ENCODE measurements around the gene HEATR1. TPM values are rescaled to one million over a fixed set of nuclear protein-coding genes. Genes with fewer than 3 reads are reported as not detected.

The HEATR1 gene
- total RNA-seq, 1 experiment from 2014 or later = 66.5 TPM

DNA sequence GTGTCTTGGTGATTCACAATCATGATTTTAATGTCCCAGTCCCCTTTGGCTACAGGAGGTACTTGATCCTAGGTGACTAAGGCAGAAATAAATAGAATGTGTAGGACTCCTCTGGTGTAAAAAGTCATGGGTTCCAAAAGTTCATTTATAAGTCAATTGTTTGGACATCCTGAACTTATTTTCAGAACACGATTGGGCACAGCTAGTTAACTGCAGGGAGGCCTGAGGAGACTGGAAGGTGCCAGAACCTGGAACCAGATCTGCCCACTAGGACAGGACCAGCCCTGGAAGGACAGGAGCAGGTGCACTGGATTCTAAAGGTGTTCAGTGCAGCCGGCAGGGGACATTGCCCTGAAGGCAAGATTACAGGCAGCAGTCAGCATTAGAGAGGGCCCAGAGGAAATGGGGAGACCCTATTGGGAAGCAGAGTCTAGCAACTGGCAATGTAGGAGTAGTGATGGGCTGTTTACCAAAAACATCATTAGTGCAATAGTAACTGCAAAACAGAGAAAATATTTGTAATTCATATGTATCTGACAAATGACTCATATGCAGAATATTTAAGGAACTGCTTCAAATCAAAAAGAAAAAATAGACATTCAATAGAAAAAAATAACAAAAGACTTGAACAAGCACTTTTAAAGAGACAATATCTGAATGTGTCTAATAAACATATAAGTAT is 23.6 kb upstream of the HEATR1 start:
- H3K36me3 ChIP-seq (ENCODE audit: control insufficient read depth, insufficient read depth, low read length) = no peaks in the 10 kb centered on the region
- ATAC-seq (no peak), DNase-seq (ENCODE audit: low read depth, low spot score) (no peak)
- no peak overlapping the region for H3K4me3 ChIP-seq (ENCODE audit: low read depth in 2 of 2, low read length in 2 of 2)
- POLR2A ChIA-PET = no interaction called here
- no peaks in the 10 kb centered on the region for H3K27me3 ChIP-seq (ENCODE audit: control insufficient read depth, insufficient read depth, low read length)
- BruUV-seq (replicated peaks) = no TSS peak
- no peaks in the 10 kb centered on the region for H3K4me1 ChIP-seq (ENCODE audit: control insufficient read depth, insufficient read depth, low read length)
- H3K27ac ChIP-seq (ENCODE audit: low read length) = no peak overlapping the region
- CTCF ChIA-PET = no interaction called here
- TF ChIP-seq POLR2AphosphoS5 (IDR thresholded peaks at IDR 0.05; ENCODE audit: low read depth, low read length) (no peak), SIN3A (IDR thresholded peaks at IDR 0.05; ENCODE audit: borderline replicate concordance, insufficient read depth, low read depth, low read length) (no peak), TCF7L2 (IDR thresholded peaks at IDR 0.05; ENCODE audit: low read depth, low read length) (no peak)
- TF ChIP-seq, protein P1, sequence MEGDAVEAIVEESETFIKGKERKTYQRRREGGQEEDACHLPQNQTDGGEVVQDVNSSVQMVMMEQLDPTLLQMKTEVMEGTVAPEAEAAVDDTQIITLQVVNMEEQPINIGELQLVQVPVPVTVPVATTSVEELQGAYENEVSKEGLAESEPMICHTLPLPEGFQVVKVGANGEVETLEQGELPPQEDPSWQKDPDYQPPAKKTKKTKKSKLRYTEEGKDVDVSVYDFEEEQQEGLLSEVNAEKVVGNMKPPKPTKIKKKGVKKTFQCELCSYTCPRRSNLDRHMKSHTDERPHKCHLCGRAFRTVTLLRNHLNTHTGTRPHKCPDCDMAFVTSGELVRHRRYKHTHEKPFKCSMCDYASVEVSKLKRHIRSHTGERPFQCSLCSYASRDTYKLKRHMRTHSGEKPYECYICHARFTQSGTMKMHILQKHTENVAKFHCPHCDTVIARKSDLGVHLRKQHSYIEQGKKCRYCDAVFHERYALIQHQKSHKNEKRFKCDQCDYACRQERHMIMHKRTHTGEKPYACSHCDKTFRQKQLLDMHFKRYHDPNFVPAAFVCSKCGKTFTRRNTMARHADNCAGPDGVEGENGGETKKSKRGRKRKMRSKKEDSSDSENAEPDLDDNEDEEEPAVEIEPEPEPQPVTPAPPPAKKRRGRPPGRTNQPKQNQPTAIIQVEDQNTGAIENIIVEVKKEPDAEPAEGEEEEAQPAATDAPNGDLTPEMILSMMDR (IDR thresholded peaks at IDR 0.05) = no peak
- TF ChIP-seq, protein P2, sequence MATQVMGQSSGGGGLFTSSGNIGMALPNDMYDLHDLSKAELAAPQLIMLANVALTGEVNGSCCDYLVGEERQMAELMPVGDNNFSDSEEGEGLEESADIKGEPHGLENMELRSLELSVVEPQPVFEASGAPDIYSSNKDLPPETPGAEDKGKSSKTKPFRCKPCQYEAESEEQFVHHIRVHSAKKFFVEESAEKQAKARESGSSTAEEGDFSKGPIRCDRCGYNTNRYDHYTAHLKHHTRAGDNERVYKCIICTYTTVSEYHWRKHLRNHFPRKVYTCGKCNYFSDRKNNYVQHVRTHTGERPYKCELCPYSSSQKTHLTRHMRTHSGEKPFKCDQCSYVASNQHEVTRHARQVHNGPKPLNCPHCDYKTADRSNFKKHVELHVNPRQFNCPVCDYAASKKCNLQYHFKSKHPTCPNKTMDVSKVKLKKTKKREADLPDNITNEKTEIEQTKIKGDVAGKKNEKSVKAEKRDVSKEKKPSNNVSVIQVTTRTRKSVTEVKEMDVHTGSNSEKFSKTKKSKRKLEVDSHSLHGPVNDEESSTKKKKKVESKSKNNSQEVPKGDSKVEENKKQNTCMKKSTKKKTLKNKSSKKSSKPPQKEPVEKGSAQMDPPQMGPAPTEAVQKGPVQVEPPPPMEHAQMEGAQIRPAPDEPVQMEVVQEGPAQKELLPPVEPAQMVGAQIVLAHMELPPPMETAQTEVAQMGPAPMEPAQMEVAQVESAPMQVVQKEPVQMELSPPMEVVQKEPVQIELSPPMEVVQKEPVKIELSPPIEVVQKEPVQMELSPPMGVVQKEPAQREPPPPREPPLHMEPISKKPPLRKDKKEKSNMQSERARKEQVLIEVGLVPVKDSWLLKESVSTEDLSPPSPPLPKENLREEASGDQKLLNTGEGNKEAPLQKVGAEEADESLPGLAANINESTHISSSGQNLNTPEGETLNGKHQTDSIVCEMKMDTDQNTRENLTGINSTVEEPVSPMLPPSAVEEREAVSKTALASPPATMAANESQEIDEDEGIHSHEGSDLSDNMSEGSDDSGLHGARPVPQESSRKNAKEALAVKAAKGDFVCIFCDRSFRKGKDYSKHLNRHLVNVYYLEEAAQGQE (IDR thresholded peaks at IDR 0.05; ENCODE audit: insufficient read depth in 1 of 2, low read depth in 2 of 2, low read length in 1 of 2) = no peak
- H3K9me3 ChIP-seq (ENCODE audit: control insufficient read depth, insufficient read depth, low read depth, low read length) = no peaks in the 10 kb centered on the region
- in situ Hi-C loops (cut with HindIII; ENCODE audit: low pct_unique_long_range_greater_than_20kb, low sequenced_read_pairs) = no loop called here
- intact Hi-C loops (cut with micrococcal nuclease; ENCODE audit: unreplicated experiment) = no loop called here

DNA sequence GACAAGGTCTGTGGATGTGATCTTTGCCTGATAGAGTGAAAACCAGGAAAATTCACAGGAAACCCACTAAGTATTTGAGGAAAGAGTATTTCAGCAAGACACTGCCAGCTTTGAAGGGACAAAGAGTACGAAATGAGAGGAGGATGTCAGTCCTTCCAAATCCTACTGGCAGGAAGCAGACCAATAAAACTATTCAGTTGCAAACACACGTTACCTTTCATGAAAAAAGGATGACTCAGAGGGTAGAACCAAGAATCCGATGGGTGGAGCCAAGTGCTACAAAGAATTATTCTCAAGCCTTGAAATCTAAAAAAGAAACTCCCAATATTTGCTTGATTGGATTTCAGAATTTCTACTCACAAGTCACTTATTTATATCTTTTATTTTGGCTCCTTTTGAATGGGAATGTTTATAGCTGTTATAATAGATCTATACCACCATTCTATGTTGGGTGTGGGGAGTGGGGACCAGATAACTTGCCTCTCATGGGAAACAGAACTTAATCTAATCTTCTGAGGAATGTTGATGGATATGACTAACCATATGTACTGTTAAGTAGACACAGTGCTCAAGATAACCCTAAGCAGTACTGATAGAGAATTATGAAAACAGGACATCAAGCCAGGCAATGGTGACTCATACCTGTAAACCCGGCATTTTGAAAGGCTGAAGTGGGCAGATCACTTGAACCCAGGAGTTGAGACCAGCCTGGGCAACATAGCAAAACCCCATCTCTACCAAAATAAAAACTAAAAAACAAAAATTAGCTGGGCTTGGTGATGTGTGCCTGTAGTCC is 19.3 kb upstream of the HEATR1 start:
- Histone ChIP-seq H3K9me3 (ENCODE audit: control insufficient read depth, insufficient read depth, low read depth, low read length) (no peaks in the 10 kb centered on the region), H3K36me3 (ENCODE audit: control insufficient read depth, insufficient read depth, low read length) (no peaks in the 10 kb centered on the region), H3K4me3 (ENCODE audit: low read depth in 2 of 2, low read length in 2 of 2) (no peak overlapping the region), H3K4me1 (ENCODE audit: control insufficient read depth, insufficient read depth, low read length) (no peaks in the 10 kb centered on the region; the same call in 1 of the 2 replicates), H3K27me3 (ENCODE audit: control insufficient read depth, insufficient read depth, low read length) (no peaks in the 10 kb centered on the region), H3K27ac (ENCODE audit: low read length) (no peak overlapping the region)
- no TSS peak for BruUV-seq (replicated peaks)
- intact Hi-C loops (cut with micrococcal nuclease; ENCODE audit: unreplicated experiment) (no loop called here), in situ Hi-C loops (cut with HindIII; ENCODE audit: low pct_unique_long_range_greater_than_20kb, low sequenced_read_pairs) (no loop called here)
- ChIA-PET CTCF (no interaction called here), POLR2A (no interaction called here)
- ATAC-seq (peak; percentile 69), DNase-seq (ENCODE audit: low read depth, low spot score) (no peak)
- TF ChIP-seq, protein P1 (IDR thresholded peaks at IDR 0.05) = no peak
- no peak for TF ChIP-seq POLR2AphosphoS5 (IDR thresholded peaks at IDR 0.05; ENCODE audit: low read depth, low read length)
- TF ChIP-seq, protein P2 (IDR thresholded peaks at IDR 0.05; ENCODE audit: insufficient read depth in 1 of 2, low read depth in 2 of 2, low read length in 1 of 2) = no peak
- TF ChIP-seq SIN3A (IDR thresholded peaks at IDR 0.05; ENCODE audit: borderline replicate concordance, insufficient read depth, low read depth, low read length) = no peak
- TF ChIP-seq TCF7L2 (IDR thresholded peaks at IDR 0.05; ENCODE audit: low read depth, low read length) = no peak
